Non-pigmented ciliary epithelial cell (primary cell): ENCODE measurements around the gene FAM221A.
"Not testable (repeated sequence)": the region's sequence is repeated elsewhere in the genome, so short reads cannot be mapped to it uniquely, and the experiment has no call there.

Source experiments
- DNase-seq: peaks from one replicate; pipeline ENCODE4 v3.0.0-alpha.2; 2010; ENCODE audit warnings: low read depth

FAM221A gene

DNA sequence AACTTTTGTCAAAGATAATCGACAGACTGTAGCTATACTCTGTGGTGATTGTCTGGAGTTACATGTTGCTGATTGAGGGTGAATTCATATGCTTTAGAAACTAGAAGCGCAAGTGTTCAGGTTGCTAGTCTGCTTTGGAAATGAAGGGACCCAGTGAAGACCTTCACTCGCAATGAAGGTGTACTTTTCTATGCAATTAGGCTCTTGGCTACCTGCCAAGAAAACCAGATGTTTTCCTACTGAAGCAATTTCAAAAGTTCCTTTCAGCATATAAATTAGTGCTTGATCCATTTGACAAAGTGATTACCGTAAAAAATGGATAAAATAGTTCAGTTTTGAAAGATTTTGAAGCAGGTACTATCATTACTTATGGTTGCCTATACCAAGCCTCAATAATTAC lies 20.0 kb downstream of the FAM221A start:
- no peak for DNase-seq

DNA sequence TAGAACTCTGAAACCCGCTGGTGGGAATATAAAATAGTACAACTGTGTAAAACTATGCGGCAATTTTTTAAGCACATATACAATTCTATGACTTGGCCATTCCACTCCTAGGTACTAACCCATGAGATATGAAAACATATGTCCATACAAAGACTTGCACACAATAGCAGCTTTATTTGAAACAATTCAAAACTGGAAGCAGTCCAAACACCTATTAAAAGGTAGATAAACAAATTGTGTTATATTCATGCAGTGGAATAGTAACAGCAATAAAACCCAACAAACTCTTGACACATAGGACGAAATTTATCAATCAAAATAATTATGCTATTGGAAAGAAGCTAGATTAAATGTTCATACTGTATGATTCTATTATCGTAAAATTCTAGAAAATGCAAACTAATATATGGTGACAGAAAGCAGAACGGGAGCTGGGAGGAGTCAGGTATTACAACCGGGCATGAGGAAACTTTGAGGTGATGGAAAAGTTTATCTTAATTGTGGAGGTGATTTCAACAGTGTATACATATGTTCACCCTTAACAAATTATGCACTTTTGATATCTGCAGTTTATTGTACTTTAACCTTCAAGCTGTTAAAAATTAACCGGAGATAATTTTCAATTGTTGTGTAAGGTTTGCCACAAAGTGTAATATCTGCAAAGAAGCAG lies 29.2 kb downstream of the FAM221A start:
- DNase-seq, result no peak

DNA sequence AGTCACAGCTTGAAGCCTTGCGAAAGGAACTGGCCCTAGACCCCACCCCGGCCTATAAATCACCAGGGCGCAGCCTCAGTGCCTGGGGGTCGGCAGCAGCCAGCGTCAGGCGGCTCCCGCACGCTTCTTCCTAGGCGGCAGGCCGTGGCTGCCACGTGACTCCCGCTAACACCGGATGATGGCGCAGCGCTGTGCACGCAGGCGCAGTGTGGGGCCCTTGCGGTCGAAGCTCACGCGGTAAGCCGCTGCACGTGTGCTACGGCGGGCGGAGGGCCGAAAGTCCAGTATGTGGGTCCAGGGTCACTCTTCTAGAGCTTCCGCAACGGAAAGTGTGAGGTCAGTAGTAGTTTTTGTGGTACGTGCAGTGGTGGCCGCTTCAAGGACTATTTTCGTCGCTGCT lies 30.0 kb downstream of the FAM221A start, which contains the start of gene STK31:
Gene STK31, plus strand, starts transcription at position 220 of the 400 bp plus-strand sequence. Its CDS starts 67 bp downstream, at position 287.
- DNase-seq, result no peak

DNA sequence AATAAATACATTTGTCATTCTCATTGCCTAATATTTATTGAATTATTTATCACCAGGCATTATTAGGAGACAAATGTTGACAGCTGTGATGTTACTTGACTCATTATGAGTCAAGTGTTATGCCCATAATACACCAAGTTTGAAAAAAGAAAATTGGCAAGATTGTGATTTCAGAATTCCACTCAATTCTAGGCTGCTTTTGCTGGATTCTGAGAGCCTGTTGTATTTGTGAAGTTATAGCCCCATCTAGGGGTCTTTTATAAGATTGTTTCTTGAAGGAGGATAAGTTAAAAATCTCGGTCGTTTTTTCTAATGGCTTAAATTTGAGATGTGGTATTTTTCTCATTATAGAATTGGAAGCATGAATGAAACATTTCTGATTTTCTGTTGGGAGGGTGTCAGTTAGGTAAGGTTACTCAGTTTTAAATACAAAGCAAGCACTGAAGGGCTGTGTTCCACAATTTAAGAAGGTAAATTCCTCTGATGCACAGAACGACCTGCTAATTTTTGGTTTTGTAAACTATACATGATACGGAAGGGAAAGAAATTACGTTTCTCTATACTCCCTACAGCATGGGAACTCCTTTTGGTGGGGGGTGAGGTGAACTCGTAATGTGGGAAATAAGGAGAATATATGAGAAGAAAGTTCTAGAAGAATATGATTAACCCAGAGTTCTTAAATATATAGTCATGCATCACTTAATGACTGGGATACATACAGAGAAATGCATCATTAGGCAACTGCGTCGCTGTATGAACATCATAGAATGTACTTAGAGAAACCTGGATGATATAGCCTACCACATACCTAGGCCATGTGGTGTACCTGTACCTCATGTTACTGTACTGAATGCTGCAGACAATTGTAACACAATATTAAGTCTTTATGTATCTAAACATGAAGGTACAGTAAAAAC lies 32.6 kb downstream of the FAM221A start:
- DNase-seq, result peak; percentile 31

DNA sequence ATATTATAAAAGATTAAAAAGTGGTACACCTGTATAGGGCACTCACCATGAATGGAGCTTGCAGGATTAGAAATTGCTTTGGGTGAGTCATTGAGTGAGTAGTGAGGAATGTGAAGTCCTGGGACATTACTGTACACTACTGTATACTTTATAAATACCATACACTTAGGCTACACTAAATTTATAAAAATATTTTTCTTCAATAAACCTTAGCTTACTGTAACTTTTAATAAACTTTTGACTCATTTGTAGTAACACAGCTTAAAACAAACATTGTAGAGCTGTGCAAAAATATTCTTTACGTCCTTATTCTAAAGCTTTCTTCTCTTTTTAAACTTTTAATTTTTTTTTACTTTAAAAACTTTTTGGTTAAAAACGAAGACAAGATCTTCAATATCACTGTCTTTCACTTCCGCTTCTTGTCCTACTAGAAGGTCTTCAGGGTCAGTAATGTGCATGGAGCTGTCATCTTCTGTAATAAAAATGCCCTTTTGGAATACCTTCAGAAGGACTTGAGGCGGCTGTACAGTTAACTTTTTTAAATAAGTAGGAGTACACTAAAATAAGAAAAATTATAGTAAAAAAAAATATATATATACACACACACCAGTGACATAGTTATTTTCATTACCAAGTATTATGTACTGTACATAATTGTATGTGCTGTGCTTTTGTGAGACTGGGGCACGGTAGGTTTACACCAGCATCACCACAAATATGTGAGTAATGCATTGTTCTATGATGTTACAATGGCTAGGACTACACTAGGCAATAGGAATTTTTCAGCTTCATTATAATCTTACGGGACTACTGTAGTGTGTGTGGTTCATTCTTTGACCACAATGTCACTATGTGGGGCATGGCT lies 33.5 kb downstream of the FAM221A start:
- DNase-seq, result peak; percentile 87

DNA sequence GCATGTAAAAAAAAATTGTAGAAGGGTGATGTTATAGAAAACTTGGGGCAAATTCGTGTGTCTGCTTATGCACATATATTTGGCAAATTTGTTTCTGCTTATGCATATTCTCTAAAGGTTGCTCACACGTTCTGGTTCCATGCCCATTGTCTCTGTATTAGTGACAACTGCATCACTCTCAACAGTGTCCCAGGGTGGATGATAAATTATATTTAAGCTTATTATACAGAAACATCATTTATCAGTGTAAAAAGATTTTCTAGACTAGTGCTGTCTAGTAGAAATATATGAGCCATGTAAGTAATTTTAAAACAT lies 34.1 kb downstream of the FAM221A start:
- no peak for DNase-seq

DNA sequence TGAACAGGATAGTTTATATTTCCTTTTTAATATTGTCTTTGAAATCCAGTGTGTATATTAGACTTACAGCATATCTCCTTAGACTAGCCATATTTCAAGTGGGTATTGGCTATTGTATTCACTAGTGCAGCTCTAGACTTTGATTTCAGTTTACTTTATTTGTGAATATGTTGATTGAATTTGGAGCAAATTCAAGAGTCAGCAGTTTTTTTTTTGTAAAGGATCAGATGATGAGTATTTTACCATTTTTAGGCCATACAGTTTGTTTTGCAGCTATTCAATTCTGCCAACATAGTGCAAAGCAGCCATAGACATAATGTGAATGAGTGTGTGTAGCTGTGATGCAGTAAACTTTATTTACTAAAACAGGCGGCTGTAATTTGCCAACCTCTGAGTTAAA lies 34.6 kb downstream of the FAM221A start:
- no peak for DNase-seq

DNA sequence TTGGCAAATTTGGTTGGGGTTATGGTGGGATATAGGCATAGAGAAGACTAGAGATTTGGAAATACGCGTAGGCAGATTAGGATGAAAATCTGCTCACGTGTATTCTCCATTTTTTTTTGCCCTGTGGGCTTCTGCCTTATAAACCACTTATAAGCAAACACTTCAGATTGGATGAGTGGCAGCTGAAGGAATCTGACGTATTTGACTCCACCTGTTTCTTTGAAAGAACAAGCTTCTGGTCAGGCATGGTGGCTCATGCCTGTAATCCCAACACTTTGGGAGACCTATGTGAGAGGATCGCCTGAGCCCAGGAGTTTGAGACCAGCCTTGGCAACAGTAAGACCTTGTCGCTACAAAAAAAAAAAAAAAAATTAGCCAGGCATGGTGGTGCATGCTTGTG lies 35.1 kb downstream of the FAM221A start:
- DNase-seq, result no peak

DNA sequence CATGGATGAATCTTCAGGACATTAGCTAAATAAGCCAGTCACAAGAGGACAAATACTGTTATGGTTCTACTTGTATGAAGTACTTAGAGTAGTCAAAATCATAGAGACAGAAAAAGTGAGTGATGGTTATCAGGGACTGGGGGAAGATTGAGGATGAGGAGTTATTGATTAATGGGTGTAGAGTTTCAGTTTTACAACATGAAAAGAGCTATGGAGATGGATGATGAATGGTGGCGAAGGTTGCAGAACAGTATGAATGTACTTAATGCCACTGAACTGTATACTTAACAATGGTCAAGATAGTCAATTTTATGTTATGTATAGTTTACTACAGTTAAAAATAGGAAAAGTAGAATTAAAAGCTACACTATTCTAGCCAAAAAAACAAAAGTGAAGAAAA lies 37.8 kb downstream of the FAM221A start:
- no peak for DNase-seq

DNA sequence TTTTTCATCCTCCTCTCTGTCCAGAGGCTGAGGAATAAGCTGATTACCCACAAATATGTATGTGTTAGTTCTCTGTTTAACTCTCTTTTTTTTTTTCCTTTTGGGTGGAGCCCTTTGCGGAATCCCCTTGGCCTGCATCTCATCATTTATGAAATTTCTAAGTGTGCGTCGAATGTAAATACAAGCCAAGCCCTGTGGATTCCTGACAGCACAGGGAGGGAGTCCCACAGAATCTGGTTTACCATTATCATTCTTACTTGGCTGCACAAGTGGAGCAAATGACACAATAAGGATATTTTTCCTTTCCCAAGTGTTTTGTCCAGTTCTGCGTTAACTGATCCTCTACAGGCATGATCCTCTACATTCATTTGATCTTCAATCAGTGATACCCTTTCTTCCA lies 41.5 kb downstream of the FAM221A start:
- DNase-seq, result no peak

DNA sequence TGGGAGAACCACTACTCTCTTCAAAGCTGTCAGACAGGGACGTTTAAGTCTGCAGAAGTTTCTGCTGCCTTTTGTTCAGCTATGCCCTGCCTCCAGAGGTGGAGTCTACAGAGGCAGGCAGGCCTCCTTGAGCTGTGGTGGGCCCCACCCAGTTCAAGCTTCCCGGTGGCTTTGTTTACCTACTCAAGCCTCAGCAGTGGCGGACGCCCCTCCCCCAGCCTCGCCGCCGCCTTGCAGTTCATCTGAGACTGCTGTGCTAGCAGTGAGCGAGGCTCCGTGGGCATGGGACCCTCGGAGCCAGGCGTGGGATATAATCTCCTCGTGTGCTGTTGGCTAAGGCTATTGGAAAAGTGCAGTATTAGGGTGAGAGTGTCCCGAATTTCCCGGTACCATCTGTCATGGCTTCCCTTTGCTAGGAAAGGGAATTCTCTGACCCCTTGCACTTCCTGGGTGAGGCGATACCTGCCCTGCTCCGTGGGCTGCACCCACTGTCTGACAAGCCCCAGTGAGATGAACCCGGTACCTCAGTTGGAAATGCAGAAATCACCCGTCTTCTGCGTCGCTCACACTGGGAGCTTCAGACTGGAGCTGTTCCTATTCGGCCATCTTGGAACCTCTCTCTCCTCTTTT lies 42.7 kb downstream of the FAM221A start:
- not testable (repeated sequence) for DNase-seq

DNA sequence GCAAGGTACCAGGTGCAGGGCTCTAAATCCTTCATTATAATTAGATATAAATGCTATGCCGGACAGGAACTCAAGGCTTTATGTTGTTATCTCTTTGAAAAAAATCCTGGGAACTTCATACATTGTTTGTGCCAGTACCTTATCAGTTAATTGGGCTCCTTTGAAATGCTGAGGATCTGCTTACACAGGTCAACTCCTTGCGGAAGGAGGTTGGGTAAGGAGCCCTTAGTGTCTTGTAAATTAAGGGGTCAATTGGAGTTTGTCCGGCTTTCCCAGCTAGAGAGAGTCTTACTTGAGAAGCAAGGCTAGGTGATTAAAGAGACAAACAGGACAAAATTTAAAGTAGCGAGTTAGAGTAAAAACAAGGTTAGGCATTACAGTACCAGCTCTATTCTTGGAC lies 44.1 kb downstream of the FAM221A start:
- DNase-seq, result not testable (repeated sequence)

DNA sequence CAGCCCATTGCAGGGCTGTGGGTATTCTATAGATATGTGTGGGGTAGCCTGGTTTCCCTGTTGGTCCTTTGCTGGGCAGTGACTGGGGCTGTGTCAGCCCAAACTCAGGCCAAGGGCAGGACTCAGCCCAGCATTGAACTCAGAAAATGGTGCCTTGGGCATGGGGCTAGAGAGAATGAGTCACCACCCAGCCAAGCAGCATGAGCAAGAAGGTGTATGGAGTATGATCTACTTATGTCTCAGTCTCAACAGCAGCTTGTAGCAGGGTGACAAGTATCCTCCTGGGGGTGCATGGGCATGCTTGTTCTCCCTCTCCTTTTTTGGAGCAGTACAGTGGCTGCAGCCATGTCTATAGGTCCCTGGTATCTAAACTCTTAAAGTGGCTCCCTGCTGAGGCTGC lies 62.1 kb downstream of the FAM221A start:
- no peak for DNase-seq

DNA sequence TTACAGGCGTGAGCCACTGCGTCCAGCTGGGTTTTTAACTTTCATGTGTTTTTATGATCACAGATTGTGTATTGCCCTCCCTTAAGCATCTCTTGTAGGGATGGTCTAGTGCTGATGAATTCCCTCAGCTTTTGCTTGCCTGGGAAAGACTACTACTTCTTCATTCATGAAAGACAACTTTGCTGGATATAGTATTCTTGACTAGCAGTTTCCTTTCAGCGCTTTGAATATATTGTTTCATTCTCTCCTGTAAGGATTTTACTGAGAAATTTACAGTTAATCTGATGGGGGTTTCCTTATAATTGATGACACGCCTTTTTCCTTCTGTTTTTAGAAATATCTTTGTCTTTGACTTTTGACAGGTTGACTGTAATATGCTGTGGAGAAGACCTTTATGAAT lies 63.2 kb downstream of the FAM221A start:
- DNase-seq, result no peak

DNA sequence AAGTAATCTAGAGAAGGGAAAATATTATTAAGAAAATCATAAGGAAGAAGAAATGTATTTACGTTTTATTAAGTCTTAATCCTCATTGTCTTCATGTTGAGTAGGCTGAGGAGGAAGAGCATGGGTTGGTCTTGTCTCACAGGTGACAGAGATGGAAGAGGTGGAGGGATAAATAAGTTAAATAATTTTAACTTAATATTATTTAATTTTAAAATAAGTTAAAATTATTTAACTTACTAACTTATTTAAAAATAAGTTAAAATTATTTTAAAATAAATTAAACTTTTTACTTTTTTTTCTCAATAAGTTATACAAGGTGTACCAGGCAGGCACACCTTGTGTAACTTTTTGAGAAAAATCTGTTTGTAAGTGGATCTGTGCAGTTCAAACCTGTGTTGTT lies 66.6 kb downstream of the FAM221A start:
- no peak for DNase-seq

DNA sequence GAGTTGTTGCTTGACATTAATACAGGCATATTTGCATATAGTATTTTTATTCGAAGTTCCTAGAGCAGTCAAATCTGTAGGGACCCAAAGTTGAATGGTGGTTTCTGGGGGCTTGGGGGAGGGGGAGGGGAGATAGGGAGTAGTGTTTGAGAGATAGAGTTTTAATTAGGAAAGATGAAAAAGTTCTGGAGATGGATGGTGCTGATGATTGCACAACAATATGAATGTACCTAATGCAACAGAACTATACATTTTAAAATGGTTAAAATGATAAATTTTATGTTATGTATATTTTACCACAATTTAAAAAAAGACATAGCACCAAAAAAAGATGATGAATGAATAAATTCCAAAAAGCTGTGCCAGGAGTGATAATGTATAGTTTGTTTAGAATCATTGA lies 71.9 kb downstream of the FAM221A start:
- no peak for DNase-seq
